Nephron (organoid): ENCODE data around the gene EVC.

Experiments
- H3K27ac Mint-ChIP-seq, 3 experiments: 2 replicates each; pipeline ENCODE4 v1.8.0; 2020; ENCODE audit warnings: mixed read lengths in 3 of 3, mild to moderate bottlenecking in 2 of 3, moderate library complexity in 1 of 3
- H3K27me3 Mint-ChIP-seq: 2 replicates; pipeline ENCODE4 v1.8.0; 2021; ENCODE audit warnings: low read depth, mild to moderate bottlenecking, moderate library complexity, mixed read lengths
- H3K36me3 Mint-ChIP-seq: 2 replicates; pipeline ENCODE4 v1.8.0; 2020; ENCODE audit warnings: low read depth, mixed read lengths
- H3K4me1 Mint-ChIP-seq: 2 replicates; pipeline ENCODE4 v1.8.0; 2020; ENCODE audit warnings: mixed read lengths
- H3K4me3 Mint-ChIP-seq, 3 experiments: 2 replicates each; pipeline ENCODE4 v1.8.0; 2020; ENCODE audit warnings: mild to moderate bottlenecking in 3 of 3, mixed read lengths in 3 of 3, moderate library complexity in 2 of 3
- H3K9me3 Mint-ChIP-seq: 2 replicates; pipeline ENCODE4 v1.8.0; 2020; ENCODE audit warnings: mixed read lengths
- CTCF ChIP-seq, 3 experiments: fragments of 200-600 bp; sonication (generic); IDR thresholded peaks; one replicate each; pipeline ENCODE4 v1.5.0; 2021; ENCODE audit warnings: antibody characterized with exemption in 3 of 3; ENCODE audit not compliant: unreplicated experiment in 3 of 3

EVC gene

GRCh38 chr4:5705647-5706320 lies 5.2 kb upstream of the EVC start:
- Mint-ChIP-seq H3K9me3 (peaks cover 9% of the 10 kb centered on the region), H3K4me1 (peaks cover 30% of the 10 kb centered on the region), H3K36me3 (peaks cover 50% of the 10 kb centered on the region), H3K4me3 (no peak overlapping the region), H3K27me3 (no peaks in the 10 kb centered on the region), H3K27ac (no peak overlapping the region)
- TF ChIP-seq CTCF (IDR thresholded peaks at IDR 0.05; ENCODE audit: unreplicated experiment in 3 of 3): no peak

- peaks cover 42% of the 10 kb centered on the region for H3K36me3 Mint-ChIP-seq
- H3K27me3 Mint-ChIP-seq: no peaks in the 10 kb centered on the region
- H3K4me1 Mint-ChIP-seq: peaks cover 33% of the 10 kb centered on the region
- H3K27ac Mint-ChIP-seq: peak overlapping the region; percentile 71 to 76 (median 71)
- peaks cover 9% of the 10 kb centered on the region for H3K9me3 Mint-ChIP-seq
- no peak for TF ChIP-seq CTCF (IDR thresholded peaks at IDR 0.05; ENCODE audit: unreplicated experiment in 3 of 3)
- peak overlapping the region; percentile 83 to 88 (median 85) for H3K4me3 Mint-ChIP-seq
Measured at GRCh38 chr4:5706486-5707290, 4.3 kb upstream of the EVC start.

GRCh38 chr4:5707366-5707765 lies 3.6 kb upstream of the EVC start:
- peaks cover 39% of the 10 kb centered on the region for H3K4me1 Mint-ChIP-seq
- peak overlapping the region; percentile 71 to 76 (median 71) for H3K27ac Mint-ChIP-seq
- no peaks in the 10 kb centered on the region for H3K27me3 Mint-ChIP-seq
- peak overlapping the region; percentile 83 to 88 (median 85) for H3K4me3 Mint-ChIP-seq
- H3K36me3 Mint-ChIP-seq: peaks cover 37% of the 10 kb centered on the region
- H3K9me3 Mint-ChIP-seq: peaks cover 9% of the 10 kb centered on the region
- no peak for TF ChIP-seq CTCF (IDR thresholded peaks at IDR 0.05; ENCODE audit: unreplicated experiment in 3 of 3)

- peaks cover 45% of the 10 kb centered on the region for H3K4me1 Mint-ChIP-seq
- peaks cover 9% of the 10 kb centered on the region for H3K9me3 Mint-ChIP-seq
- peak overlapping the region; percentile 83 to 88 (median 85) for H3K4me3 Mint-ChIP-seq
- TF ChIP-seq CTCF (IDR thresholded peaks at IDR 0.05; ENCODE audit: unreplicated experiment in 3 of 3): no peak
- H3K27me3 Mint-ChIP-seq: no peaks in the 10 kb centered on the region
- peaks cover 37% of the 10 kb centered on the region for H3K36me3 Mint-ChIP-seq
- peak overlapping the region; percentile 71 to 76 (median 71) for H3K27ac Mint-ChIP-seq
Measured at GRCh38 chr4:5707778-5708448, 3.1 kb upstream of the EVC start.

DNA sequence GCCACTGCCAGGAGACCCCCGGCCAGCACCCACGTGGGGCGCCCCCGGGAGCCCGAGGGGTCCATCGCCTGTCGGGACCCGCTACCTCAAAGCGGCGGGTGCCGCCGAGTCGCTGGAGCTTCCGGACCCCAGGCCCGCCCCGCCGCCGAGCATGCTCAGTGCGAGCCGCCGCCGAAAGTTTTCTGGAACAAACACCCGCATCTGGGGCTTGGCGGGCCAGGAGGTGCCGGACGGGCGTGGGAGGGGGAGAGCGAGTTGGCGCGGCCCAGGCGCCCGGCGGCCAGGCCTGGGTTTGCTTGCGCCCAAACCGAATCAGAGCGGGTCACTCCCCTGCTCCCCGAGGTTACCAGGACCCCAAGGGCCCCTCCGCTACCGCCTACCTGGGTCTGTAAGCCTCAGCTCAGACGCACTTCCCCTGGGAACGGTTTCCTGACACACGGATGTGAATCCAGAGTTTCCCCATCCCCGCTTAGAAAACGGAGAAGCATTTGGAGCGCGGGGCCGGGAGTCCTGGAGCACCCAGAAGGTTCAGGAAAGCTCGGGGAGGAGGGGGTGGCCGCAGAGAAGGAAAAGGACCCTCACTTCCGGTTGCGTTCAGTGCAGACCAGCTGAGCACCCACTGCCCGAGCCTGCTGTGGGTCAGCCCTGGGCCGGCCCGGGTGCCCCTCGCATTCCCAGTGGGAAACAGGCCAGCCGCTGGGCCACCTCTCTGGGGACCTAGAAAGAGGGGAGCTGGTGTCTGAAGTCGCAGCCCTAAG lies 2.4 kb upstream of the EVC start, which contains the start of gene EVC2:
EVC2 (minus strand) TSS at position 111 of the 758 bp plus-strand sequence; CDS start at position 65, 46 bp downstream.
- H3K9me3 Mint-ChIP-seq: peaks cover 8% of the 10 kb centered on the region
- H3K27ac Mint-ChIP-seq: peak within 1 kb of the TSS; percentile 80 to 91 (median 91)

More for the DNA sequence above, 2.4 kb upstream of the EVC start, which contains the start of gene EVC2:
- Mint-ChIP-seq H3K27me3 (no peaks in the 10 kb centered on the region), H3K4me1 (peaks cover 45% of the 10 kb centered on the region), H3K4me3 (peak within 1 kb of the TSS; percentile 83 to 93 (median 91)), H3K36me3 (peaks cover 30% of the 10 kb centered on the region)
- TF ChIP-seq CTCF (IDR thresholded peaks at IDR 0.05; ENCODE audit: unreplicated experiment in 3 of 3): no peak
